ENCODE measurements around the gene CLSTN1. TPM values are rescaled to one million over a fixed set of nuclear protein-coding genes. Genes with fewer than 3 reads are reported as not detected.
A peak's percentile ranks its signal among the peaks of the same experiment; 100 is the strongest.

CLSTN1 gene
- total and polyA plus RNA-seq, 2 of the 13 experiments (the other 11 are each of a cell fraction or from before 2014, with no cell fraction given): 19.7 to 29.8 TPM

- TF ChIP-seq KMT2A (CRISPR knock-in tag; IDR thresholded peaks at IDR 0.05): 0 out of 2 replicates have a peak, but pooled peaks have one; percentile 9
- TF ChIP-seq TFDP1 (CRISPR knock-in tag; IDR thresholded peaks at IDR 0.05; ENCODE audit: borderline replicate concordance): 0 out of 2 replicates have a peak, but pooled peaks have one; percentile 1
Measured at GRCh38 chr1:9687874-9688582, 135.7 kb downstream of the CLSTN1 start (continued).

GRCh38 chr1:9687120-9687873, 136.5 kb downstream of the CLSTN1 start:
- FAIRE-seq: no peak
- H3K36me3 ChIP-seq (replicated peaks in 1 of 2; ENCODE audit: control insufficient read depth in 1 of 2, insufficient read depth in 2 of 2, low read length in 2 of 2): no peaks in the 10 kb centered on the region
- peak; percentile 70 for ATAC-seq
- H3K4me3 ChIP-seq (replicated peaks in 1 of 3; ENCODE audit: insufficient read depth in 1 of 3, low read depth in 2 of 3, low read length in 3 of 3): peak overlapping the region; percentile 63 to 72 (median 70)
- H3K9me3 ChIP-seq (ENCODE audit: low read length): no peaks in the 10 kb centered on the region
- H3K4me1 ChIP-seq (ENCODE audit: insufficient read depth, low read length): peaks cover 39% of the 10 kb centered on the region
- no peaks in the 10 kb centered on the region for H4K20me1 ChIP-seq (ENCODE audit: insufficient read depth, low read length)
- DNase-seq (ENCODE audit: low spot score): peak; percentile 46
- 0% methylated on average over 1 of the region's 42 CpGs for WGBS (ENCODE audit: low lambda C conversion rate)
- peak overlapping the region; percentile 49 for H3K9ac ChIP-seq (ENCODE audit: insufficient read depth, low read depth, low read length)
- intact Hi-C loops (cut with micrococcal nuclease; ENCODE audit: unreplicated experiment) (no loop called here), in situ Hi-C loops (cut with HindIII; ENCODE audit: extremely low pct_ligation_motif_present, low pct_unique_long_range_greater_than_20kb) (no loop called here)
- no peaks in the 10 kb centered on the region for H3K79me2 ChIP-seq (ENCODE audit: insufficient read depth, low read length)
- H3K27me3 ChIP-seq (ENCODE audit: control insufficient read depth in 1 of 2, insufficient read depth in 2 of 2, low read length in 2 of 2): peaks cover 0 to 18% of the 10 kb centered on the region in 2 experiments; a peak in 1 of 5 replicates
- peak overlapping the region; percentile 4 for H2AFZ ChIP-seq (ENCODE audit: low read length)
- H3K4me2 ChIP-seq (ENCODE audit: low read depth, low read length): peak overlapping the region; percentile 100
- POLR2A ChIA-PET: interaction anchor here (1.0 to 4.1 kb wide), 5 partner anchors 11 to 256 kb away, joined by 3 to 35 read pairs (median 4); partner anchors contain the start of genes LZIC and NMNAT1
- no peak overlapping the region for H3K27ac ChIP-seq (ENCODE audit: extremely low read length, insufficient read depth, low read length)
- CTCF ChIA-PET (ENCODE audit: low intra/inter-chr PET ratio, low total read pairs): no interaction called here
- no TSS peak for BruUV-seq (replicated peaks)
- peak; percentile 69; the same call in 1 of the 2 replicates for TF ChIP-seq ZNF784 (CRISPR knock-in tag; IDR thresholded peaks at IDR 0.05; ENCODE audit: borderline replicate concordance)
- TF ChIP-seq SP4 (CRISPR knock-in tag; IDR thresholded peaks at IDR 0.05): no peak
- no peak for TF ChIP-seq RARA (CRISPR knock-in tag; IDR thresholded peaks at IDR 0.05)
- no peak for TF ChIP-seq ZNF3 (CRISPR knock-in tag; IDR thresholded peaks at IDR 0.05)
- TF ChIP-seq KAT8 (CRISPR knock-in tag; IDR thresholded peaks at IDR 0.05): peak; percentile 41; the same call in 1 of the 2 replicates
- TF ChIP-seq ZNF318 (CRISPR knock-in tag; IDR thresholded peaks at IDR 0.05): 0 out of 2 replicates have a peak, but pooled peaks have one; percentile 49
- no peak for TF ChIP-seq SOX6 (IDR thresholded peaks at IDR 0.05)
- TF ChIP-seq SOX6 (CRISPR knock-in tag; IDR thresholded peaks at IDR 0.05): no peak
- TF ChIP-seq SIN3B (IDR thresholded peaks at IDR 0.05; ENCODE audit: low read length): no peak

Measured in HepG2 (cell line).